CD8-positive, alpha-beta memory T cell (primary cell): Measurements from ENCODE around the gene PACS1. TPM values are rescaled to one million over a fixed set of nuclear protein-coding genes. Genes with fewer than 3 reads are reported as not detected.

Source experiments
- CTCF ChIA-PET: fragments of 350-600 bp; sonication (Branson Sonifier 250); formaldehyde crosslinking; loops from one replicate; lab custom pipeline; 2021; ENCODE audit warnings: antibody characterized with exemption; lab: Charles Lee
- POLR2A ChIA-PET: fragments of 350-600 bp; sonication (Branson Sonifier 250); formaldehyde crosslinking; loops from one replicate; lab custom pipeline; 2021; ENCODE audit warnings: antibody characterized with exemption; lab: Charles Lee
- DNase-seq, 5 donors: peaks; one replicate each; pipeline versions ENCODE4 v3.0.0 to v3.0.0-alpha.2; 2020 to 2022; ENCODE audit warnings: mixed read lengths in 1 of 5
- H3K27ac ChIP-seq: one replicate; pipeline ENCODE4 v1.7.0; 2013; ENCODE audit warnings: low read depth, mild to moderate bottlenecking, low read length, moderate library complexity
- H3K27me3 ChIP-seq: 2 replicates; pipeline ENCODE4 v1.7.0; 2013; ENCODE audit warnings: low read length, mild to moderate bottlenecking; ENCODE audit not compliant: insufficient read depth, poor library complexity, severe bottlenecking
- H3K36me3 ChIP-seq: 2 replicates; pipeline ENCODE4 v1.7.0; 2013; ENCODE audit warnings: mild to moderate bottlenecking, low read length, moderate library complexity; ENCODE audit not compliant: insufficient read depth
- H3K4me1 ChIP-seq: 2 replicates; pipeline ENCODE4 v1.7.0; 2013; ENCODE audit warnings: mild to moderate bottlenecking, low read length, moderate library complexity; ENCODE audit not compliant: insufficient read depth
- H3K4me3 ChIP-seq: 2 replicates; pipeline ENCODE4 v1.7.0; 2013; ENCODE audit warnings: mild to moderate bottlenecking, low read length
- H3K9me3 ChIP-seq: 2 replicates; pipeline ENCODE4 v1.7.0; 2013; ENCODE audit warnings: mild to moderate bottlenecking, low read length
- H3K27ac Mint-ChIP-seq, 8 donors: one replicate each; pipeline ENCODE4 v1.8.0; 2020 to 2021; ENCODE audit warnings: mixed read lengths in 8 of 8, mild to moderate bottlenecking in 6 of 8, inconsistent platforms in 3 of 8, moderate library complexity in 3 of 8
- H3K27me3 Mint-ChIP-seq, 2 donors: one replicate each; pipeline ENCODE4 v1.8.0; 2020 to 2021; ENCODE audit warnings: mixed read lengths in 2 of 2, mild to moderate bottlenecking in 1 of 2, moderate library complexity in 1 of 2
- H3K36me3 Mint-ChIP-seq, 3 donors: one replicate each; pipeline ENCODE4 v1.8.0; 2020 to 2021; ENCODE audit warnings: mixed read lengths in 3 of 3, inconsistent platforms in 1 of 3, mild to moderate bottlenecking in 1 of 3
- H3K4me1 Mint-ChIP-seq, 3 donors: one replicate each; pipeline ENCODE4 v1.8.0; 2020 to 2021; ENCODE audit warnings: mixed read lengths in 3 of 3, inconsistent platforms in 1 of 3, mild to moderate bottlenecking in 1 of 3
- H3K4me3 Mint-ChIP-seq, 7 donors: one replicate each; pipeline ENCODE4 v1.8.0; 2020 to 2021; ENCODE audit warnings: mixed read lengths in 7 of 7, mild to moderate bottlenecking in 6 of 7, moderate library complexity in 4 of 7, inconsistent platforms in 2 of 7
- H3K9me3 Mint-ChIP-seq, 5 donors: one replicate each; pipeline ENCODE4 v1.8.0; 2020 to 2022; ENCODE audit warnings: mixed read lengths in 5 of 5, mild to moderate bottlenecking in 3 of 5, moderate library complexity in 2 of 5, inconsistent platforms in 1 of 5
- polyA plus RNA-seq: library from polyadenylated mRNA; unstranded; fragments of 300-500 nt; fragmentation: Illumina TruSeq; gene quantifications from one replicate; pipeline ENCODE4 v1.2.3, GENCODE V29; 2021
- total RNA-seq, 2 experiments: library from RNA; stranded (reverse); gene quantifications; one replicate each; pipeline ENCODE4 v1.2.3, GENCODE V29; 2021

The PACS1 gene
- total and polyA plus RNA-seq, 3 experiments from 2014 or later = 73.3 to 86.1 (median 77.4) TPM

DNA sequence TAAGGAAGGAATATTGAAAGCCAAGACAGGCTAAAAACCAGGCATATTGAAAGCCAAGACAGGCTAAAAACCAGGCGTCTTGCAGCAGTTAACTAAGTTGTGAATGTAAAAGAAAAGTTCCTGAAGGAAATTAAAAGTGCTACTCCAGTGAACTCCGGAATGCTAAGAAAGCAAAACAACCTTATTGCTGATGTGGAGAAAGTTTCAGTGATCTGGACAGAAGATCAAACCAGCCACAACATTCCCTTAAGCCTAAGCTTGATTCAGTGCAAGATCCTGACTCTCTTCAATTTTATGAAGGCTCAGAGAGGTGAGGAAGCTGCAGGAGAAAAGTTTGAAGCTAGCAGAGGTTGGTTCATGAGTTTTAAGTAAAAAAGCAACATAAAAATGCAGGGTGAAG lies 51.4 kb downstream of the PACS1 start:
- no peak overlapping the region for H3K27ac ChIP-seq
- no peak overlapping the region for H3K4me3 ChIP-seq
- peaks cover 86% of the 10 kb centered on the region for H3K4me1 ChIP-seq
- H3K27me3 ChIP-seq = no peaks in the 10 kb centered on the region
- peak overlapping the region in 5 of 8 donors; percentile 5 to 92 (median 43) for H3K27ac Mint-ChIP-seq
- peaks cover 83 to 94% (median 94%) of the 10 kb centered on the region in 3 donors for H3K4me1 Mint-ChIP-seq
- H3K36me3 Mint-ChIP-seq = peaks cover 0 to 2% (median 1%) of the 10 kb centered on the region in 3 donors
- H3K36me3 ChIP-seq = no peaks in the 10 kb centered on the region
- no peak for DNase-seq
- no peaks in the 10 kb centered on the region for H3K9me3 ChIP-seq
- no peaks in the 10 kb centered on the region for H3K9me3 Mint-ChIP-seq
- H3K4me3 Mint-ChIP-seq = peak overlapping the region in 1 of 7 donors; percentile 6
- CTCF ChIA-PET = interaction anchor here (0.7 to 1.5 kb wide), 4 partner anchors 12 to 48 kb away, joined by 3 to 4 read pairs (median 3); no protein-coding TSS in a partner anchor
- no peaks in the 10 kb centered on the region for H3K27me3 Mint-ChIP-seq
- POLR2A ChIA-PET = interaction anchor here (0.6 kb wide), 2 partner anchors 48 to 67 kb away, joined by 3 to 6 read pairs; no protein-coding TSS in a partner anchor

DNA sequence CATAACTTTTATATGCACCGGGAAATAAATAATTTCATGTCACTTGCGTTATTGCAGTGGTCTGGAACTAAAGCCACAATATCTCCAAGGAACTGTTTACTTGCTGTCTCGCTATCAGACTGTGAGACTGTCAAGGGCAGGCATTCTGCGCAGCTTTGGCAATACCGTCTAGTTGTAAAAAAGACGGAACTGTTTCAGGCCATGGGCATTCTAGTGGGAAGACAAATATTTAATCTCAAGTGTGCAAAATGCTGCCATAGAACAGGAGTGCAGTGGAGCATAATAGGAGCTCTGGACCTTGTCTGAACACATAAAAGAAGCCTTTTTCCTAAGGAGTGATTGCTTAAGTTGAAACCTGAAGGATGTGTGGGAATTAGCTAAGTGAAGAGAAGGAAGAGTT lies 53.8 kb downstream of the PACS1 start:
- H3K4me1 ChIP-seq = peaks cover 77% of the 10 kb centered on the region
- H3K4me3 Mint-ChIP-seq = no peak overlapping the region
- H3K27ac ChIP-seq = no peak overlapping the region
- H3K36me3 ChIP-seq = no peaks in the 10 kb centered on the region
- no peak overlapping the region for H3K4me3 ChIP-seq
- no peaks in the 10 kb centered on the region for H3K9me3 ChIP-seq
- peaks cover 79 to 89% (median 86%) of the 10 kb centered on the region in 3 donors for H3K4me1 Mint-ChIP-seq
- H3K36me3 Mint-ChIP-seq = peaks cover 0 to 6% (median 1%) of the 10 kb centered on the region in 3 donors
- no peaks in the 10 kb centered on the region for H3K27me3 Mint-ChIP-seq
- peak overlapping the region in 2 of 8 donors; percentile 8 to 52 for H3K27ac Mint-ChIP-seq
- CTCF ChIA-PET = interaction anchor here (1.6 kb wide), 1 partner anchor 10 kb away, joined by 4 read pairs; no protein-coding TSS in a partner anchor
- DNase-seq = no peak
- H3K27me3 ChIP-seq = no peaks in the 10 kb centered on the region
- no peaks in the 10 kb centered on the region for H3K9me3 Mint-ChIP-seq
- POLR2A ChIA-PET = no interaction called here

GRCh38 chr11:66124564-66124963 lies 54.5 kb downstream of the PACS1 start:
- Mint-ChIP-seq H3K36me3 (peaks cover 0 to 6% (median 1%) of the 10 kb centered on the region in 3 donors), H3K4me1 (peaks cover 73 to 85% (median 82%) of the 10 kb centered on the region in 3 donors), H3K4me3 (no peak overlapping the region), H3K27me3 (no peaks in the 10 kb centered on the region), H3K27ac (peak overlapping the region in 5 of 8 donors; percentile 12 to 82 (median 53)), H3K9me3 (no peaks in the 10 kb centered on the region)
- DNase-seq = no peak
- Histone ChIP-seq H3K9me3 (no peaks in the 10 kb centered on the region), H3K4me3 (no peak overlapping the region), H3K4me1 (peaks cover 70% of the 10 kb centered on the region), H3K27me3 (no peaks in the 10 kb centered on the region), H3K36me3 (no peaks in the 10 kb centered on the region), H3K27ac (no peak overlapping the region)
- CTCF ChIA-PET = interaction anchor here (1.6 to 2.7 kb wide), 3 partner anchors 9 to 57 kb away, joined by 4 to 22 read pairs (median 14); no protein-coding TSS in a partner anchor
- POLR2A ChIA-PET = no interaction called here

DNA sequence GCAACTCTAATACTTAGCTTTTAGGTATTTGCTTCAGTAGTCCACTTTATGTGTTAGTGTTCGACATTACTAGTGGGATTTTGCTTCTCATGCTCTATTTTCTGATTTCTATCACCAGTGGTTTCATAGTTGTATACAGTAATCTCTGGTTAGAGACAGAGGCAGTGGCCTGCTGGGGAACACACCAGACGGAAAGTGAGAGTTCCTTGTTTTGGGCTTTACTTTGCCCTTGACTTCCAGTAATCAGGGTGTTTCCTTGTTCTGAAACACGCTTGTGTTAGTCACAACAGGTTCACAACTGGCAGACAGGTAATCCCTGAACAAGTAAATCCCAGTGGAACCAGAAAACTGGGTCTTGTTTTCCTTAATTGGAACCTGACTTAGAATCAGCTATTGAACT lies 56.0 kb downstream of the PACS1 start:
- no peak for DNase-seq
- peaks cover 64% of the 10 kb centered on the region for H3K4me1 ChIP-seq

DNA sequence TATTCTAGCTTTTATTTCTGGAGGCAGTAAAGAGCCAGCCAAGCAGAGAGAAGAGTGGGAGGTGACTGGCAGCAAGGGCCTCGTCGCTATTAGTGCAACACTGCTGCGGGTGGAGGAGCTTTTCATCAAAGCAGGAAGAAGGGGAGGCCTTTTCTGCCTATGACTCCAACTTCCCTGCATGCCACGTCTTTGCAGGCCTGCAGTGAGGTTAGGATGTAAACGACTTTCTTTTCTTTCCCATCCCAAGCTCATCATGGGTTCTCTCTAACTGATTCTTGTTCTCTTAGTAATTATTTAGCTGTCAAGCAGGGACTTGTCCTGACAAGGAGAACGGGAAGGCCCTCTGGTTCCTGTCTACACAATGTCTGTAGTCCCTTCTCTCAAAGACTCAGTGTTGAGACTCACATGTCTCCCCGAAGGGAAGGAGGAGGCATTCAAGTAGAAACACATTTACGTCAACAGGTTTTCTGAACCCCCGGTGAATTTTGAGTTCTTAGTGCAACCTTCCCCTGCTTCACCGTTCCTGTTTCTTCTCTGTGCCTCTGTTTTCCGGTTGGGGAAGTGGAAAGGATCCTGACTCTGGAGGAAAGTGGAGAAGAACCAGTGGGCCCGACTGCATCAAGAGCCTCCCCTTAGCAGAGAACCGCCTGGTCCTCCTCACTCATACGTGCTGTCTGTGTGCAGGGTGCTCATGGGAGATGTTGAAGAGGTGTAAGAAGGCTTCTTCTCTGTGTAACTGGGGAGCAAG lies 56.9 kb downstream of the PACS1 start:
- Mint-ChIP-seq H3K27ac (peak overlapping the region; percentile 82 to 97 (median 92)), H3K36me3 (peaks cover 0 to 6% (median 1%) of the 10 kb centered on the region in 3 donors)
- CTCF ChIA-PET = interaction anchor here (0.6 to 2.7 kb wide), 9 partner anchors 9 to 236 kb away, joined by 3 to 22 read pairs (median 4); partner anchors contain the start of genes CCDC85B and SF3B2

More for the DNA sequence above, 56.0 kb downstream of the PACS1 start:
- Histone ChIP-seq H3K36me3 (no peaks in the 10 kb centered on the region), H3K9me3 (no peaks in the 10 kb centered on the region), H3K4me3 (no peak overlapping the region), H3K27ac (no peak overlapping the region), H3K27me3 (no peaks in the 10 kb centered on the region)
- Mint-ChIP-seq H3K9me3 (no peaks in the 10 kb centered on the region), H3K27ac (peak overlapping the region; percentile 82 to 97 (median 92)), H3K4me3 (peak overlapping the region in 6 of 7 donors; percentile 15 to 77 (median 62)), H3K36me3 (peaks cover 0 to 6% (median 1%) of the 10 kb centered on the region in 3 donors), H3K4me1 (peaks cover 71 to 84% (median 82%) of the 10 kb centered on the region in 3 donors), H3K27me3 (no peaks in the 10 kb centered on the region)
- ChIA-PET POLR2A (interaction anchor here (1.0 to 1.5 kb wide), 5 partner anchors 10 to 74 kb away, joined by 4 to 7 read pairs (median 5); partner anchors contain the start of gene SF3B2), CTCF (interaction anchor here (0.6 to 2.7 kb wide), 9 partner anchors 8 to 235 kb away, joined by 3 to 22 read pairs (median 4); partner anchors contain the start of genes CCDC85B and SF3B2)

GRCh38 chr11:66130978-66131377 lies 60.9 kb downstream of the PACS1 start:
- Histone ChIP-seq H3K27me3 (no peaks in the 10 kb centered on the region), H3K36me3 (no peaks in the 10 kb centered on the region), H3K27ac (no peak overlapping the region), H3K9me3 (no peaks in the 10 kb centered on the region), H3K4me1 (peaks cover 42% of the 10 kb centered on the region), H3K4me3 (no peak overlapping the region)
- peaks cover 0 to 1% of the 10 kb centered on the region in 2 donors for H3K27me3 Mint-ChIP-seq
- peaks cover 62 to 77% (median 76%) of the 10 kb centered on the region in 3 donors for H3K4me1 Mint-ChIP-seq
- no peak overlapping the region for H3K4me3 Mint-ChIP-seq
- ChIA-PET CTCF (interaction anchor here (6.6 kb wide), 1 partner anchor 62 kb away, joined by 76 read pairs; the partner anchor contains the start of gene PACS1), POLR2A (no interaction called here)
- no peaks in the 10 kb centered on the region for H3K9me3 Mint-ChIP-seq
- H3K27ac Mint-ChIP-seq = peak overlapping the region in 6 of 8 donors; percentile 9 to 96 (median 54)
- no peak for DNase-seq
- H3K36me3 Mint-ChIP-seq = peaks cover 0 to 4% (median 0%) of the 10 kb centered on the region in 3 donors

More for the DNA sequence above, 56.9 kb downstream of the PACS1 start:
- H3K27ac ChIP-seq = no peak overlapping the region
- peaks cover 67% of the 10 kb centered on the region for H3K4me1 ChIP-seq
- H3K4me3 ChIP-seq = peak overlapping the region; percentile 0
- H3K27me3 Mint-ChIP-seq = no peaks in the 10 kb centered on the region
- H3K27me3 ChIP-seq = no peaks in the 10 kb centered on the region
- no peaks in the 10 kb centered on the region for H3K9me3 Mint-ChIP-seq
- peaks cover 72 to 84% (median 82%) of the 10 kb centered on the region in 3 donors for H3K4me1 Mint-ChIP-seq
- no peaks in the 10 kb centered on the region for H3K9me3 ChIP-seq
- no peaks in the 10 kb centered on the region for H3K36me3 ChIP-seq
- DNase-seq = peak; percentile 7 to 71 (median 49)
- POLR2A ChIA-PET = interaction anchor here (0.6 to 1.5 kb wide), 7 partner anchors 9 to 75 kb away, joined by 3 to 7 read pairs (median 4); partner anchors contain the start of gene SF3B2
- peak overlapping the region in 6 of 7 donors; percentile 45 to 82 (median 72) for H3K4me3 Mint-ChIP-seq

DNA sequence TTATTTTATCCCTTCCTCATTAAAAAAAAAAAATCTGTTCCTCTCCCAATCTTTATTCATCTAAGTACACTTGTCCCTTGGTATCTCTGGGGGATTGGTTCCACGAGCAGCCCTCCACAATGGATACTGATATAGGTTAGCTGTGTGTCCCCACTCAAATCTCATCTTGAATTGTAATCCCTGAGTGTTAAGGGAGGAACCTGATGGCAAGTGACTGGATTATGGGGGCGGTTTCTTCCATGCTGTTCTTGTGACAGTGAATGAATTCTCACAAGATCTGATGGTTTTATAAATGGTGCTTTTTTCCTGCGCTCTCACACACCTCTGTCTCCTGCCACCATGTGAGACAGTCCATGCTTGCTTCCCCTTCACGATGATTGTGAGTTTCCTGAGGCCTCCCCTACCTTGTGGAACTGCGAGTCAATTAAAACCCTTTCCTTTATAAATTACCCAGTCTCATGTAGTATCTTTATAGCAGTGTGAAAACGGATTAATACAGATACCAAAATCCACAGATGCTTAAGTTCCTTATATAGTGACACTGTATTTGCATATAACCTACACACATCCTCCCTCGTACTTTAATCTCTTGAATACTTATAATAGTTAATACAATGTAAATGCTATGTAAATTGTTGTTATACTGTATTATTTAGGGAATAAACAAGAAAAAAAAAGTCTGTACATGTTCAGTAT lies 62.0 kb downstream of the PACS1 start:
- Mint-ChIP-seq H3K4me3 (no peak overlapping the region), H3K27me3 (peaks cover 0 to 1% of the 10 kb centered on the region in 2 donors), H3K9me3 (no peaks in the 10 kb centered on the region), H3K4me1 (peaks cover 61 to 77% (median 76%) of the 10 kb centered on the region in 3 donors), H3K27ac (peak overlapping the region in 7 of 8 donors; percentile 44 to 96 (median 71)), H3K36me3 (peaks cover 0 to 7% (median 0%) of the 10 kb centered on the region in 3 donors)
- H3K27ac ChIP-seq = no peak overlapping the region
- CTCF ChIA-PET = interaction anchor here (6.6 kb wide), 1 partner anchor 63 kb away, joined by 76 read pairs; the partner anchor contains the start of gene PACS1
- DNase-seq = no peak
- no peaks in the 10 kb centered on the region for H3K27me3 ChIP-seq
- no peaks in the 10 kb centered on the region for H3K9me3 ChIP-seq
- H3K4me1 ChIP-seq = peaks cover 30% of the 10 kb centered on the region
- no peak overlapping the region for H3K4me3 ChIP-seq
- POLR2A ChIA-PET = no interaction called here
- H3K36me3 ChIP-seq = no peaks in the 10 kb centered on the region
